ENCODE data around the gene ADK. TPM values are rescaled to one million over a fixed set of nuclear protein-coding genes. Genes with fewer than 3 reads are reported as not detected.

Gene ADK
- total RNA-seq, 1 donor from 2014 or later, result 53.7 TPM

DNA sequence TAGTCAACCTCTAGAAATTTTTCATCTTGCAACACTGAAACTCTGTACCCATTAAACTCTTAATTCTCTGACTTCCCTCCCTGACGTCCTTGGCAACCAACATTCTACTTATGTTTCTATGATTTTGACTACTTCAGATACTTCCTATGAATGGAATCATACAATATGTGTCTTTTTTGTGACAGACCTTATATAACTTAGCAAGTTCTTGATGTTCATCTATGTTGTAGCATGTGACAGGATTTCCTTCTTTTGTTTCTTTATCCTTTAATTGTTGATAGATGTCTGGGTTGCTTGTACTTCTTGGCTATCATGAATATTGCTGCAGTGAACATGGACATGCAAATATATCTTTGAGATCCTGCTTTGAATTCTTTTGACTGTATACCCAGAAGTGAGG, 240.8 kb downstream of the ADK start:
- FAIRE-seq, result no peak
- no peak for DNase-seq (ENCODE audit: low read depth)

DNA sequence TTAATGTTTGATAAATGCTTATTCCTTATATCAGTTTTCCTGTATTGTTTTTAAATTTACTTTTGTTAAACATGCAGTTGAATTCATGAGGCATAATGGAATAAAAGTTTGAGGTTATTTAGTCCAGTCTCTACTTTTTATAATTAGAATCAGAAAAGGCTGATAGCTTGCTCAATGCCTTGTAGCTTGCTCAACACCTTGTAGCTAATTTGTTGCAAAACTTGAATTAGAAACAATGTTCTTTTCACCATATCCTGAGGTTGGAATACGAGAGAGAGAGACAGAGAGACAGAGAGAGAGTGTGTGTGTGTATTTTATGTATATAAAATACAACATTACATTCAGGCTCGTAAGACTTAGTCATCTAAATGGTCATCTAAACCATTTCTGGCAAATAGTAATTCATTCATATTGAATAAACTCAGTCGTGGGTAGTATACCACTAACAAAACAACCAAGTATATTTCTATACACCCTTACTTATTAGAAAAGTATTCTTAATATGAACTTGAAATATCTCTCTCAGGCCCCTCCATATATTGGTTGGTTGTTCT, 243.5 kb downstream of the ADK start:
- no peak overlapping the region for H3K4me3 ChIP-seq (ENCODE audit: low read depth, low read length)
- FAIRE-seq (no peak), DNase-seq (ENCODE audit: low read depth) (no peak)

More for the DNA sequence above, 240.8 kb downstream of the ADK start:
- TF ChIP-seq, protein P1, sequence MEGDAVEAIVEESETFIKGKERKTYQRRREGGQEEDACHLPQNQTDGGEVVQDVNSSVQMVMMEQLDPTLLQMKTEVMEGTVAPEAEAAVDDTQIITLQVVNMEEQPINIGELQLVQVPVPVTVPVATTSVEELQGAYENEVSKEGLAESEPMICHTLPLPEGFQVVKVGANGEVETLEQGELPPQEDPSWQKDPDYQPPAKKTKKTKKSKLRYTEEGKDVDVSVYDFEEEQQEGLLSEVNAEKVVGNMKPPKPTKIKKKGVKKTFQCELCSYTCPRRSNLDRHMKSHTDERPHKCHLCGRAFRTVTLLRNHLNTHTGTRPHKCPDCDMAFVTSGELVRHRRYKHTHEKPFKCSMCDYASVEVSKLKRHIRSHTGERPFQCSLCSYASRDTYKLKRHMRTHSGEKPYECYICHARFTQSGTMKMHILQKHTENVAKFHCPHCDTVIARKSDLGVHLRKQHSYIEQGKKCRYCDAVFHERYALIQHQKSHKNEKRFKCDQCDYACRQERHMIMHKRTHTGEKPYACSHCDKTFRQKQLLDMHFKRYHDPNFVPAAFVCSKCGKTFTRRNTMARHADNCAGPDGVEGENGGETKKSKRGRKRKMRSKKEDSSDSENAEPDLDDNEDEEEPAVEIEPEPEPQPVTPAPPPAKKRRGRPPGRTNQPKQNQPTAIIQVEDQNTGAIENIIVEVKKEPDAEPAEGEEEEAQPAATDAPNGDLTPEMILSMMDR (IDR thresholded peaks at IDR 0.05; ENCODE audit: insufficient read depth, low read length, severe bottlenecking), result no peak
- no peaks in the 10 kb centered on the region for H3K27me3 ChIP-seq (ENCODE audit: control insufficient read depth, insufficient read depth, low read length)
- no peak overlapping the region for H3K4me3 ChIP-seq (ENCODE audit: low read depth, low read length)
- H3K36me3 ChIP-seq (ENCODE audit: control insufficient read depth, insufficient read depth, low read length), result peaks cover 1% of the 10 kb centered on the region

DNA sequence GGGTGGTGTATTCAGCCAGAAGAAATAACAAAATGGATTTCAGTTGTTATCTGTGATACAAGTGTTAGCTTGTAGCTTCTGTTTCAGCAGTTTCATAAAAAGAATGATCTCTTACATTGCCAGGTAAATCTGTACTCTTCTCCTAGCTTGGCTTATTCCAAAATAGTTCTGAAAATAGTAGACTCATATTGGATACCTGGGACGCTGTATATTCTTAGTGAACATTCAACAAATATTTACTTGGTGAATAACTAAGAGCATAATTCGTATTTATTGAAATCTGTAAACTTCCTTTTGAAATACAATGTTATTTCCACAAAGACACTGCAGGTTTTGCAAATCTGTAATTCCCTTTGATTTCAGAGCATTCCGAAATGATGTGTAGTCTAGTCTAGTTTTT, 249.2 kb downstream of the ADK start:
- Histone ChIP-seq H3K27me3 (ENCODE audit: control insufficient read depth, insufficient read depth, low read length) (no peaks in the 10 kb centered on the region), H3K36me3 (ENCODE audit: control insufficient read depth, insufficient read depth, low read length) (no peaks in the 10 kb centered on the region), H3K4me3 (ENCODE audit: low read depth, low read length) (no peak overlapping the region)
- FAIRE-seq (no peak), DNase-seq (ENCODE audit: low read depth) (no peak)
- TF ChIP-seq, protein P1 (IDR thresholded peaks at IDR 0.05; ENCODE audit: insufficient read depth, low read length, severe bottlenecking), result no peak

More for the DNA sequence above, 243.5 kb downstream of the ADK start:
- TF ChIP-seq, protein P1 (IDR thresholded peaks at IDR 0.05; ENCODE audit: insufficient read depth, low read length, severe bottlenecking), result no peak
- Histone ChIP-seq H3K27me3 (ENCODE audit: control insufficient read depth, insufficient read depth, low read length) (no peaks in the 10 kb centered on the region), H3K36me3 (ENCODE audit: control insufficient read depth, insufficient read depth, low read length) (peaks cover 1% of the 10 kb centered on the region)

DNA sequence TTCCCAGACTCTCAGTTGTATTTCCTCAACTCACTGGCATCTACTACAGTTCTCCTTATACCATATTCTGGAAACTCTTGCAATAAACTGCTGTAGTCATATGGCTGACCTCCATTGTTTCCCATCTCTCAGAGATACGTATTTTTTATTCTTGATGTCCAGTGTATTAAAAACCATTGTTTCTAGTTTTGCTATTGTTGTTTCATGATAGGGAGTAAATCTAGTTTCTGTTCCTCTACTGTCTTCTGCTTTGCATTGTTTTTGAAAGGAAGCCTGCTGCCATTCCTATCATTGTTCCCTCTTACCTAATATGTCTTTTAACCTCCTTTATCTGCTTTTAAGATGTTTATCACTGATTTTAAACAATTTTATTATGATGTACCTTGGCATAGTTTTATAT, 255.0 kb downstream of the ADK start:
- Histone ChIP-seq H3K27me3 (ENCODE audit: control insufficient read depth, insufficient read depth, low read length) (no peaks in the 10 kb centered on the region), H3K4me3 (ENCODE audit: low read depth, low read length) (no peak overlapping the region), H3K36me3 (ENCODE audit: control insufficient read depth, insufficient read depth, low read length) (no peaks in the 10 kb centered on the region)
- no peak for FAIRE-seq
- TF ChIP-seq, protein P1 (IDR thresholded peaks at IDR 0.05; ENCODE audit: insufficient read depth, low read length, severe bottlenecking), result no peak
- DNase-seq (ENCODE audit: low read depth), result no peak

DNA sequence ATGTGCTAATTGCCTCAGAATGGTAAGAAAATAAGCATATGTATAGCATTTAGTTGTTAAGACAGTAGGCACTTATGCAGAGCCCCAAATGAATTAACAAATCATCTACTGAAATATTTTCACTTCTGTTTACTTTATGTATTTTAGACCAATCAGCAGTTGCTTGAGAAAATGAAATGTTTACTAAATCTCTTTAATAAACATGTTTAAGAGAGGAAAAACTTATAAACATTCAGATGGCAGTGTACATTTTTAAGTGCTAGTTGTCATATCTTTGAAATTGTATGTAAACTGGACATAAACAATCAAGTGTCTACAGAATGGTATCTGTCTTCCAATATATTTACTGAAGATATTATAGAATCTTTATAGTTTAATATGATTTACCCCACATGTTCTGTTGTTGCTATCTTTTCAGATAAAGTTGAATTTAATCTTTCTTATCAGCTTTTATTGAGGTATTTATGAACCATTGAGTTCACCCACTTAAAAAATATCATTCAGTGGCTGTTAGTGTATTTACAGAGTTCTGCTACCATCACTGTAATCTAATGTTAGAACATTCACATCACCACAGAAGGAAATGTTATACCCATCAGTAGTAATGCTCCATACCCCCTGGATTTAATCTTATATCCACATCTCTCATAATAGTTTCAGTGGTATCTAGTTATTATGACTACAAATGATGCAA, 264.3 kb downstream of the ADK start:
- no peak for FAIRE-seq
- Histone ChIP-seq H3K36me3 (ENCODE audit: control insufficient read depth, insufficient read depth, low read length) (no peaks in the 10 kb centered on the region), H3K4me3 (ENCODE audit: low read depth, low read length) (no peak overlapping the region), H3K27me3 (ENCODE audit: control insufficient read depth, insufficient read depth, low read length) (no peaks in the 10 kb centered on the region)
- TF ChIP-seq, protein P1 (IDR thresholded peaks at IDR 0.05; ENCODE audit: insufficient read depth, low read length, severe bottlenecking), result no peak
- no peak for DNase-seq (ENCODE audit: low read depth)

Data from bronchial epithelial cell (primary cell).